ENCODE results near the gene CFAP68.

DNA sequence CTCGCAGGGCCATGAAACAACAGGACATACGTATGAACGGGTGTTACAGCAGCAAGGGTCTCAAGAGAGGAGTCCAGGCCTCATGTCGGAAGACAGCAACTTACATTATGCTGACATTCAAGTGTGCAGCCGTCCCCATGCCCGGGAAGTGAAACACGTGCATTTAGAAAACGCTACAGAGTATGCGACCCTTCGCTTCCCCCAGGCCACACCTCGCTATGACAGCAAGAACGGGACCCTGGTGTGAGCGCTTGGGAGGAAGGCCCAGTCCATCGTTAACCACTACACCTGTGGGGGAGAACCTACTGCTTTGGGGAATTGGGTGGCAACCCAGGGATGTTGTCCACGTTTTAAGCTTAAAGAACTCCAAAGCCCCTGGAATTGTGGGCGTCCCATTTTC is 46.6 kb downstream of the CFAP68 start:
- TF ChIP-seq MXI1 (IDR thresholded peaks at IDR 0.05; ENCODE audit: borderline replicate concordance, low read depth, low read length) (no peak), SMC3 (IDR thresholded peaks at IDR 0.05; ENCODE audit: low read depth, low read length) (no peak), POLR2A (IDR thresholded peaks at IDR 0.05; ENCODE audit: low read depth, low read length) (no peak)
- TF ChIP-seq, protein P1, sequence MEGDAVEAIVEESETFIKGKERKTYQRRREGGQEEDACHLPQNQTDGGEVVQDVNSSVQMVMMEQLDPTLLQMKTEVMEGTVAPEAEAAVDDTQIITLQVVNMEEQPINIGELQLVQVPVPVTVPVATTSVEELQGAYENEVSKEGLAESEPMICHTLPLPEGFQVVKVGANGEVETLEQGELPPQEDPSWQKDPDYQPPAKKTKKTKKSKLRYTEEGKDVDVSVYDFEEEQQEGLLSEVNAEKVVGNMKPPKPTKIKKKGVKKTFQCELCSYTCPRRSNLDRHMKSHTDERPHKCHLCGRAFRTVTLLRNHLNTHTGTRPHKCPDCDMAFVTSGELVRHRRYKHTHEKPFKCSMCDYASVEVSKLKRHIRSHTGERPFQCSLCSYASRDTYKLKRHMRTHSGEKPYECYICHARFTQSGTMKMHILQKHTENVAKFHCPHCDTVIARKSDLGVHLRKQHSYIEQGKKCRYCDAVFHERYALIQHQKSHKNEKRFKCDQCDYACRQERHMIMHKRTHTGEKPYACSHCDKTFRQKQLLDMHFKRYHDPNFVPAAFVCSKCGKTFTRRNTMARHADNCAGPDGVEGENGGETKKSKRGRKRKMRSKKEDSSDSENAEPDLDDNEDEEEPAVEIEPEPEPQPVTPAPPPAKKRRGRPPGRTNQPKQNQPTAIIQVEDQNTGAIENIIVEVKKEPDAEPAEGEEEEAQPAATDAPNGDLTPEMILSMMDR (conservative IDR thresholded peaks at IDR 0.05; ENCODE audit: low read depth, low read length), result no peak

Measured in IMR-90 (cell line).